Stimulated activated naive CD4-positive, alpha-beta T cell treated with Interleukin-2 at 50 U/mL for 16 hours (primary cell): ENCODE data around the gene MYRIP.
"Not testable (repeated sequence)": the region's sequence is repeated elsewhere in the genome, so short reads cannot be mapped to it uniquely, and the experiment has no call there.

Experiments used
- DNase-seq: peaks from one replicate; lab custom pipeline; 2025; lab: John Stamatoyannopoulos, UW

The MYRIP gene

DNA sequence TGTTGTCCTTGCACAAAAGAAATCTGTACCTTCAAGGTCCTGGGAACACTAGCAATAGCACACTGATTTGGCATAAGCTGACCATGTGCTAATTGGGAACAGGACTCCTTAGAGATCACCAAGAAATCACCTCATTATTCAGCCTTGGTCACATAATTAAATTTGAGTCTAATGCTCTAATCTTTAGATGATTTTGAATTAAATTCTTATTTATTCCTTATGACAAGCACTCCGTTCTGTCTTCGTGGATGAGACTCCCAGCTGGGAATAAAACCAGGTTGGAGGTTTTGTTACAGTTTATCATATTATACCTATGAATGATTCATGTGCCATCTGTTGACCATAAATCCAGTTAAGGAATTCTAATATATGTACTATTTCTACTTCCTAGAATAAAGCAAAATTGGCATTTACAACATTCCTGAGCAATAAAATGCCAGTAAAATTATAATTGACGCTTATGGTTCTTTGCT lies 162.2 kb downstream of the MYRIP start:
- no peak for DNase-seq

DNA sequence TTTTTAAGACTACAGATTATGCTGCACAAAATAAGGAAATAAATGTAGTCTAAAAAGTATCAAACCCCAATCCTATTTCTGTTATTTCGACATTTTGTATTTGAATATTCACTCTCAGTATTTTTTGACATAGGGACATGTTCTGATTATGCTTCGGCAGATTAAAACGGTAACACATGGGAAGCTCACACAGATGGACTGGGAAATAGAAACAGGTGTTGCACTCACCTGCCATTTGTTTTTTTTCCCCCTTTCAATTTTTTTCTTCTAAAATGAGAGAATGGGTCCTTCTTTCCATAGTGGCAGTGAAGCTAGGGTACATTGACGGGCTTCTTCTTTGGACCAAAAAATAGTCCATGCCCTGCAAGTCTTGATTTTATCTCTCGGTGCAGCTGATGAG lies 163.1 kb downstream of the MYRIP start:
- no peak for DNase-seq

DNA sequence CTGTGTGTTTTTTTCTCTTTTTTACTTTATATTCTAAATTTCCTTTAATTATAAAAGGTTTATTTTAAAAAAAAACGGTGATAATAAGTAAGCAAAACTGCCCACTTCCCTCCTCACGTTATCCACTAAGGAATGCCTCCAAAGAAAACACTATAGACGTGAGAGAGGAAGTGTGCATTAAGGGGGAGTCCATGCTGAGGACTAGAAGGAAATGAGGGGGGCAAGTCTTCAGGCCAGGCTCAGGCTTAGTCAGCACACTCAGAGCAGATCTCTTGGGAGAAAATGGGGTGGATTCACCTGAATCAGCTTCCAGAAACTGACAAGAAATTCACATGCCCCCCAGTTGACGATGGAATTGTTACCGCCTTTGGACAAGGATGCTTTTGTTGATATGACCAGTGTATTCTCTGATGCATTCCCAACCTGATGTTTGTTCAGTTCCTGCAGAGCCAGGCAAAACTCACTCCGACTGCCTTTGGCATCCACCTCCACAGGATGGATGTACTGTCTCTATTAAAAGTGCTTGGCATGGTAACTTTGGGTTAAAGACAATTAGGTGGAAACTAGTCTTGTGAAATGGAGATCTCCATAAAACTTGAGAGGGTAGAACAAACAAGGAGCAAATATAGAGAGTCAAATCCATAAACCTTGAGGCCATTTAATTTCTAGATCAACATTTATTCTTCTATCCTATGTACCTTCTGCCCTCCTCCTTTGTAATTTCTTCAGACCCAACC lies 167.8 kb downstream of the MYRIP start:
- DNase-seq, result no peak

DNA sequence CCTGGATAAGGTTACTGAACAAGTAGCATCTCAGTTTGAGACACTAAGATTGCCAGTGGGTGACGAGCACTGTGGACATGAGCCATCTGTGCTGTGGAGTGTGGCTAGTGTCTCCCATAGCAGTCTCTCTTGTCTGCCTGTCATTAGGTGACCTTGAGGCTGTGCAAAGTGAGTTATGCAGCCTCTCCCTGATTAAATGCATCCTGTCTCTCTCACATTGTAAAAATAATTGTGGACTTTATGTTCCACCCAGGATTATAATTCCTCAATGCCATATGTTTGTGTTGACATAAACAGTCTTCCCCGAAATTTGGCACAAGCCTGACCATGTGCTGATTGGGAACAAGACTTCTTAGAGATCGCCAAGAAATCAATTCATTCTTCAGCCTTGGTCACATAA lies 168.9 kb downstream of the MYRIP start:
- no peak for DNase-seq

DNA sequence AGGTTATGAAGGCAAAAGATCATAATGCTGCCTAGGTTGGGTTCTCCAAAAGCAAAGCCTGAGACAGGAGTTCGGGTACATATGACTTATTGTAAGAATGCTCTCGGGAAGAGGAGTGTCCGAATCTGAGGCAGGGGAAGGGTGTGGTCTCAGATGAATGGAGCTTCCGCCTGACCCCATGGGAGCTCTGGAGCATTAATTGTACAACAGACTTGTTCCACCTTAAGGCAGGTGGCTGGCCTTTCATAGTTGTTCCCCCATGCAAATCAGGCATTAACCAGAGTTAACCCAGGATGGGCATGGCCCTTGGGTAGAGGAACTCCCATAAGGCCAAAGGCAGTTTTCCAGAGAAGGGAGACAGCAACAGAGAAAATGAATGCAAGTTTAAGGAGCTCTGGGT lies 170.6 kb downstream of the MYRIP start:
- DNase-seq, result no peak

DNA sequence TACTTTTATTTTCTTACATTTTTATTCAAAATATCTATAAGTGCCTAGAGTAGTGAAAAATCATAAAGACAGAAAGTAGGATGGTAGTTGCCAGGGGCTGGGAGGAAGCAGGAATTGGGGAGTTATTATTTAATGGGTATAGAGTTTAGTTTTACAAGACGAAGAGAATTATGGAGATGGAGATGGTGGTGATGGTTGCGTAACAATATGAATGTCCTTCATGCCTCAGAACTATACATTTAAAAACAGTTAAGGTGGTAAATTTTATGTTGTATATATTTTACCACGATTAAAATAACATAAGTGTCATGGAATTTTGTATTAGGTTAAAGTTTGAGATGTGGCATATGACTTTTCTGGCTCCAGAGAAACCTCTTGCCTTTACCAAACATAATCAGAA lies 171.4 kb downstream of the MYRIP start:
- DNase-seq, result no peak

DNA sequence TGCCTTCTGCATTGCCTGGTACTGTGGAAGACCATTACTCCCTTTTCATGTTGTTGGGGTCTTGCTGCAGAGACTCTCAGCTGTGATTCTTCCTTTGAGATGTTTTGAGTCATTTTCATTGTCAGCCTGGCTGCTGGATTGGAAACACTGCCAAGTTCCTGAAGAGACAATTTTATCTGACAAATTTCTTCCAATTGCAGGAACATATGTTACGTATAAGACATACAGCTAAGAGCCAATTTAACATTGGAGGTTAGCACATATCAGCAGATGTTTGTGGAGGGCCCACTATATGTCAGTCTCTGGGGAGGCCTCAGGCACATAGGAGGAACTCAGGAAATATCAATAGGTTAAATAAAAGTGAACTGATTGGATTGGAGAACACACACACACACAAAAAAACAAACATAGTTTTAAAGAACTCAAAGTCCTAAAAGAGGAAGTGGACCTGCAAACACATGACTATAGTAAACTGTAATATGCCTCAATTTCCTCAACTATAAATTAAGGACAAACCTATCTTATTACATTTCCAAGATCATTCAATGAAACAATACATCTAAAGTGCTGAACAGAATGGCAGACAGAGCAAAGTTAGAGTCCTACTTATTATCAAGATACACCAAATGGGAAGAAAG lies 172.3 kb downstream of the MYRIP start:
- DNase-seq, result no peak

DNA sequence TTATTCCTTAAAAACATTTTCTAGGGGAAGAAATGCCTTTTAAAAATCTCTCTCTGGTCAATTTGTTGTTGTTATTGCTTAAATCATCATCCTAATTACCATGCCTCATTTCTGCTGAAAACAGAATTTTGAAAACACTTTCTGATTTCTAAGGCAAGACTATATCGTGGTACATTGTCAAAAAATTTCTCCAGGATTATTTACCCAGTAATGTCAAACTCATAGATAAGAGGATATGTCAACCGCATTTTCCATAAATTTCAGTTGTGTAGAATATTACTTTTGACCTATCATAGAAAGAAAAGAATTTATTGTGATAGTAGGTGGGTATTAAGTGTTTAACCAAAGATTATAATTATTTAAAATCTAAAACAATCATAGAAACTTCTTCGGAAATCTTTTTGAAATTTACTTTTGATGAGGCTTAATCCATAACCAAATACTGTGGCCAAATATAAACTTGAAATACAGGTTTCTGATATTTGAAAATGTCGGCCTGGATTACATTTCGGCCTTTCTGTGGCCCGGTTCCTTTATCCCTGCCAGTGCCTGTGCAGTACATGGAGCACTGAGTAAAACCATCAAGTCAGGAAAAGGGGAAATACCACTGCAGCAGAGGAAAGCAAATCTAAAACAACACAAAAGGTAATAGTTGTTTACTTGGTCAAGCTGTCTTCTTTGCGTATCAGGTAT lies 173.4 kb downstream of the MYRIP start:
- no peak for DNase-seq

DNA sequence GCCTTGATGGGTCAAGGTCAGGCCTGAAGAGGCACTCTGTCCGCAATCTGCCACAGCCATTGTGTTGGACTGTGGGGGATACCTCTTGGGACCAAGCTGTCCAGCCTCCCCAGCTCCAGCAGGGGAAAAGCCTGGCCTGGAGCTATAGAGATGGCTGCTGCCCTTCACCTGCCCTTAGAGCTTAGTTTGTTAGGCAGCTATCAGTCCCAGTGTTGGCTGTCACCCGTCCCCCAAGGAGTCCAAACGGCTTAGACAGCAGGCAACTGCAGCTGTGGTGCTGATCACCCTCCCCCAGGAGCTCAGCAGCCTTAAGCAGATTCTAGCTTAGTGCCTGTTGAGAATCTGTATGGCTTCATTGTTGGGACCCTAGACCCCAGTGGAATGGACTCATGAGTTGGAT lies 180.3 kb downstream of the MYRIP start:
- no peak for DNase-seq

DNA sequence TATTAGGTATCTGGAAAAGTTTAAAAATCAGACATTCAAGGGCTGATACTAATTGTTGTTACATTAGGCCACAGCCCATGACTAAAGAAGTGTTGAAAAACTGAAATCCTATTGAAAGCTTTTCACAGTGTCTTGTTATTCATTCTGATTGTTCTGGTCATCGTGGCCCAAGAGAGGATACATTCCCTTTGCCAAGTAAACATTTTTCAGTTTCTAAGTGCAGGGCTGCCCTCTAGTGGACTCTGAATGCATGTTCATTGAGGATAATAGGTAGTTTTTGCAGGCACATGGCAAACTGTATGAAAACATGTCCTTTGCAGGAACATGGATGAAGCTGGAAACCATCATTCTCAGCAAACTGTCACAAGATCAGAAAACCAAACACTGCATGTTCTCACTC lies 181.1 kb downstream of the MYRIP start:
- DNase-seq, result no peak

DNA sequence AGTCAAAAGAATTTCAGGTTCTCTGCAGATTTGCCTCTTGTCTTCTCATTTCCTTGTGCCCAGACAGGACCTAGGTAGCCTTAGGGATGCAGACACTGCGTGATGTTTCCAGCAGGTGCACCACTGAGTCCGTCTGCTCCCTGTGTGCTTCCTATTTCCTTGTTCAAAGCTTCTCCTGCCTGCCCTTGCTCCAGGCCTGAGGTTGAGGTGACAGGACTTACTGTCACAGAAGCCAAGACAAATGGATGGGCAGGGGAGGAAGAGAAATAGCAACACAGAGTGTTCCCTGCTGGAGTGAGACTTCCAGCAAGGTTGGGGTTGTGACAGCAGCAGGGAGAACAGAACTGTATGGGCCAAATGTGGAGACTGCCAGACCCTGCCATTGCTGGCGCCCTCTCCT lies 199.4 kb downstream of the MYRIP start:
- no peak for DNase-seq

DNA sequence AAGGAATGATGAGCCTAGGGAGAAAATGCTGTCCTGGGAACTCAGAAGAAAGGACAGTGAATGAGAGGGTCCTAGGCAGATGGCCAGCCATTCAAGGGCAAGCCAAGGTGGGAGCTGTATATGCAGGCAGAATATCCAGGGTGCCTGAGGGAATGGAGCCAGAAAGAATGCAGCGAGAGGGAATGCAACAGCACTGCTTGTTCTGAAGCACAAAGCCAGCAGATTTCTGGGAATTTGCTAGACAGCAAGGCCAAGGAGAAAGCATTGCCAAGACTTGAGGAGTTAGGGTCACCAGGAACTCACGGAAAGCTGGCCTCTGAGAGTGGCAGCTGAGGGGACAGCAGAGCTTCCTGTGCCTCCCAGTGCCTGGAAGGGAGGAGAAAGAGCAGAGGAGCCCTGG lies 200.6 kb downstream of the MYRIP start:
- no peak for DNase-seq

DNA sequence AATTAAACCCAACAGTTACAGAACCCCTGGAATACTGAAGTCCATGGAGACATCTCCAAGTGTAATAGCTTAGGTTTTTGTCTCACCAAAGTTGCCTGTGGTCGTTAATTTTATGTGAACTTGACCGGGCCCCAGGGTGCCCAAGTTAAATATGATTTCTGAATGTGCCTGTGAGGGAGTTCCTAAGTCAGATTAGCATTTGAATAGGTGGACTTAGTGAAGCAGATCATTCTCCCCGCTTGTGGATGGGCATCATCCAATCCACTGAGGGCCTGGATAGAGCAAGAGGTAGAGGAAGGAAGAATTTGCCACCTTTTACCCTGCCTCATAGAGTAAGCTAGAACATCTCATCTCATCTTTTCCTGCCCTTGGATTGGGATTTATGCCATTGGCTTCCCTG lies 203.0 kb downstream of the MYRIP start:
- DNase-seq, result no peak

DNA sequence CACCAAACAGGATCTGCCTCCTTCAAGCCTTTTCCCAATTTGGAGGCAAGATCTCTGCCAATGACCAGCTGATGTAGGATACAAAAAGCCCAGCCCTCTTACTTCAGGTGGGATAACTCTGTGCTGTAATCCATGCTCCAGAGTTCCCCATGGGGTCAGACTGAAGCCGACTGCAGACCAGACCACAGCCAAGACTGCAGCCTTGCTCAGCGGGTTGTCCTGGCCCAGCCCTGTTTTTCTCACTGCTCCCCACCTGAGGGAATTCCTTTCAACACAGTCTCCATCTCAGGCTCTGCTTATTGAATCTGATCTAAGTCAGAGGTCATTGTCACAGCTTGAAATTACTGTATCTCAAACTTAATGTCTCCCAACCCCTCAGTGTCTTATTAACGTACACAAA lies 207.0 kb downstream of the MYRIP start:
- no peak for DNase-seq

DNA sequence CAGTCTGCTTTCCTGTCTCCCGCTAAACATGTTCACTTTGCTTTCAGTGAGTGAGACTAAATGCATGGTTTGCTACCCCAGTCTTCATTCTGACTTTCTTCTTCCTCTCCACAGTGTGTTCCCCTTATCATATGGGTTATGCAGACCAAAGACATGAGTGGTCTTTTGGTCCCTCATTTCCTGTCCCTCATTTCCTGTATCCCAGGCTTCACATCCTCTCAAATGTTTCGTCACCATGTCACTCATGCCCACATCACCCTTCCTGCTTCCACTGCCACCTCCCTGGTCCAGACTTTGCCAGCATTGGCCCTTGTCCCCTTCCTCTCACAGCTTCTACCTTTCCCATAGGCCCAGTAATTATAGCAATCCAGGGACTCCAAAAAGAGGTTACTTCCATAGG lies 209.0 kb downstream of the MYRIP start:
- no peak for DNase-seq

DNA sequence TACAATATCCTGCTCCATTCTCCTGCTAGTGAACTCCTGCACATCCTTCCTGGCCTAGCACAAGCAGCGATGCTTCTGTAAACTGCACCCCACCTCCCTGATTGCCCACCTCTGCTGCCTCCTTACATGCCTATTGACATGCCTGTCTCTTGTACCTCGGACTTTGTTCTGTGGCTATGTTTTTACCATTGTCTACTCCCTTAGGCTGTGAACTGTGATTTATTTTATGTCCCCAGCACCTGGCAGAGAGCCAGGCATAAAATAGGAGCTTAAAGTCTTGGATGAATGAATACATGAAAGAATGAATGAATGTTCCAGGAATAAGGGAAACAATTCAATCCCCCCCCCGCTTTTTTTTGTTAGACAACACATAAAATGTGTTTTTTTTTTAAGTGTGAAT lies 210.0 kb downstream of the MYRIP start:
- no peak for DNase-seq

DNA sequence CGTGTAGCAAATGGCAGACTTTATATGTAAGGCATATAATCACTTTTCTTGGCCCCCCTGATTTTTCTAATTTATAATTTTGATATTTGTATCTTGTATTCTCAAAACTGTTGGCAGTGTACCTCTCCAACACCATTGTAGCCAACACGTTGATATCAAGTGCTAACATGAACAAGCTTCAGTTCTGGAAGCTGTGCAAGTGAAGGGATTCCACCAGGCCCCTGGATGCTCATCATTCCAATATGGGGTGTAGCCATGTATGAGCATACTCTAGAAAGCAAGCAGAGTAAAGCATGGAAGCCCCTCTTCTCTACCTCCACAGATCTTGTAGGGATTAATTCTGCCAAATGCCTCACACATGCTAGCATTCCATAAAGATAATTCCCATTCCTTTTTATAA lies 211.3 kb downstream of the MYRIP start:
- DNase-seq, result no peak

DNA sequence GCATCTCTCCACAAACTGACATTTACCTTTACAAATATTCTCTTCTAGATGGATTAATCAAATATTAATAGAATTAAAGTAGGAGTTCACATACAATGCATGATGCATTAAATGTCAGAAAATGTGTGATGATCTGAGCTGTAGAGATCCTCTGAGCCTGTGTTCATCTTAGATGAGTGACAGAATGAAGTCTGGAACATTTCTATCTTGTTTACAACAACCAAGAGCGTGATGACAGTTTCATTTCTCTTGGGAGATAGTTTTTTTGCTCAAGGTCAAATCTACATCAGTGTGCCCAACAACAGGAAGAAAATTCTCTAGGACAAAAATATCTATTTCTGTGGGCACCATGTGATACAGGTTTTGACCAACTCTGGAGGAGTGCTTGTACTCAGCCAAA lies 211.9 kb downstream of the MYRIP start:
- DNase-seq, result no peak

DNA sequence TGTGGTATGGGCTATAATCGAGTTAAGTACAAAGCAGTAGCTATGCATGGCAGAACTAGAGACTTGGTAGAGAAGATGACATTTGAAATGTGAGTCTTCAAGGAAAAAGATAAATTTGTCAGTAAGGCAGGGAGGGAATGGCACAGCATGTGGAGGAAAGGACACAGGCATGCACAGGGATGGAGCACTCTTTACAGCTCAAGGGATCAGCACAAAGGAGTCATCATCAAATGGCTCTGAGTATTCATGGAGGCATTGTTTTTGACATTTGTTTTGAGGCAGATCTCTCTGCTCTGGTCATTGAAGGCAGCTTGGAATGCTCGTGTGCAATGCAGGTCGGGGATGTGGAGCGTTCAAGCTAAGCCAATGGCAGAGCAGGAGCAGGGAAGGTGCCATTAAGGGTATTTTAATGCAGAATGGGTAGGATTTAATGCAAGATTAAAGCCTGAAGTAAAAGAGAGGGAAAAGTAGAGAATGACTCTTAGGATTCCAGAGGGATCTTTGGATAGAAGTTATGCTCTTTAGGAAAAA lies 213.0 kb downstream of the MYRIP start:
- no peak for DNase-seq

DNA sequence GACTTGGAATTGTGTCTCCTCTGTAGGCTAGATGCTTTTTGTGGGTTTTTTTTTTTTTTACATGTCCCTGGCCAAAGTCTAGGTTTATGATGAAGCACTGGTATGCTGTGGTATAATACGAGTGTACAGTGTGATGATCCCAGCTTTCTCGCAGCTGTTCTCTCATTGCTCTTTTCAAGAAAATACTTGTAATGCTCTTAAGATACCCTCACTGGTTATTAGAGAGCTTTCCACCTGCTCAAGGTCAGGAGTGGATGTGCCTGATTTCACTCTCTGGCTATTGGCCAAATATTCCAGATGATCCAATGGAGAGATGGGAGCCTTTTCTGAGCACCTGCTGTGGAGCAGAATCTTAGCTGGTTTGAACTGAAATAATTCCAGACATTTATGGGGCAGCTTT lies 215.1 kb downstream of the MYRIP start:
- DNase-seq, result no peak

DNA sequence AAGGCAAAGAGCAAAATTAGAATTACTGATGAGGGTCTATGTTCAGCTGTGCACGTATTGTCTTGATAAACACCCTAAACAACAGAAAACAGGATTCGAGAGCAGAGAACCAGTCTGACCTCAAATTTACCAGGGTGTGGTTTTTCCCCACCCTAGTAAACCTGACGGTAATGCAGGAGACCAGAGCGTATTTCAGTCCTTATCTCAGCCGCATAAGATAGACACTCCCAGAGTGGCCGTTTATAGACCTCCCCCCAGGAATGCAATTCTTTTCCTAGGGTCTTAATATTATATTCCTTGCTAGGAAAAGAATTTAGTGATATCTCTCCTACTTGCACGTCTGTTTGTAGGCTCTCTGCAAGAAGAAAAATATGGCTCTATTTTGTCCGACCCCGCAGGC lies 216.5 kb downstream of the MYRIP start:
- DNase-seq, result not testable (repeated sequence)

DNA sequence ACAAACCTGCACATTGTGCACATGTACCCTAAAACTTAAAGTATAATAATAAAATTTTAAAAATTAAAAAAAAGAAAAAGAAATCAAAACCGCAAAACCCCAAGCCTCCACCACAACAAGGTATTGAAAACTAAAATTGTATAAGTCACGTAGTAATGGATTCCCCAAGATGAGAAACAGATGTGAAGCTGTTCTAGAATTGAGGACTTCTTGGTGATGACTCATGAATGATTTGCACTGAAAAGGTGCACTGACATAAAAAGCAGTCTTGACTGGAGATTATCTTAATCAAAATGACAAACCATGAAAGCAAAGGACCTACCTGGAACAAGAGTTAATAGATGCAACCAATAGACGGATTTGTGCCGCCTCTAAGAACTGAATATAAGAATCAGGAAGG lies 225.8 kb downstream of the MYRIP start:
- no peak for DNase-seq

DNA sequence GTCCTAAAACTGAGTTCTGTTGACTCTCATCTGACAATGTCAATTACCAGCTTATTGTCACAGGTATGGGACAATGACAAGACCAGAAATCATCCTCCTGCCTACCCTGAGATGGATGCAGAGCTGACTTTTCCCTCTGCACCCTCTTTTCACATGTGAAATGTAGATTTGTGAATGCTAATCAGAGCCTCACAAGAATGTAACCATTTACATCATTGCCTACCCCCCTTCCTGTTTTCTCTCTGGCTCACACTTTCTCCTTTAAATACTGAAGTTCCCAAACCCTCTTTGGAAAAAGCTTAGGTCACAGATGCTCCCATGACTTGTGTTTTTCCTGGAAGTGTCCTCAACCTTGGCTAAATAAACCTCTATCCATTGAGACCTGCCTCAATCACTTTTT lies 228.2 kb downstream of the MYRIP start:
- DNase-seq, result no peak
